Glomerular visceral epithelial cell (primary cell): ENCODE measurements around the gene SOWAHA.

Experiments
- DNase-seq: peaks from one replicate; pipeline ENCODE4 v3.0.0-alpha.2; 2016; ENCODE audit errors: extremely low spot score

Gene SOWAHA

DNA sequence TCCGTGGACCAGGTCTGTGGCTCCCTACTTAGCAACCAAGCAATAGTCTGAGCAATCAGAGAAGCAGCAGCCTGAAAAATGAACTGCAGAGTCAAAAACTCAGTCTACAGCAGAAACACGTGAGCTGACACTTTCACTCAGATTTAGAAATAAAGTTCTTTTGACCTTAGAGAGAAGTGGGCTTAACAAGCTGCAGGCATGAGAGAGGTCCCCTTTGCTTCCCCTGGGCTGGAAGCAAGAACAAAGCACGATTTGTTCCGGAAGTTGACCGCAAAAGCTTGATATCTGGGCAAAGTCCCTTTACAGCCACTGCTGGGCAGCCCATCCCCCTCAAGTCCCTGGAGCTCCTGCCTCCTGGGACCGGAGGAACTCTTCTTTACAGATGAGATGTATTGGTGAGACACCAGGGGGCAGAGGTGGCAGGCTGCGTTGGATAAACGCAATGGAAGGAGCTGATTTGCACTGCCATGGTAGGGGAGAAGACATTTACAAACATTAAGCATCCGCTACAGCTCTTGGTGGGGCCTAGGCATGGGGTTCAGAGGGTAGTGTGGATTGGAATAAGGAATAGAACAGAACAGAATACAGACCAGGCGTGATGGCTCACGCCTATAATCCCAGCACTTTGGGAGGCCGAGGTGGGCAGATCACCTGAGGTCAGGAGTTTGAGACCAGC lies 5.8 kb upstream of the SOWAHA start:
- DNase-seq: peak; percentile 26

DNA sequence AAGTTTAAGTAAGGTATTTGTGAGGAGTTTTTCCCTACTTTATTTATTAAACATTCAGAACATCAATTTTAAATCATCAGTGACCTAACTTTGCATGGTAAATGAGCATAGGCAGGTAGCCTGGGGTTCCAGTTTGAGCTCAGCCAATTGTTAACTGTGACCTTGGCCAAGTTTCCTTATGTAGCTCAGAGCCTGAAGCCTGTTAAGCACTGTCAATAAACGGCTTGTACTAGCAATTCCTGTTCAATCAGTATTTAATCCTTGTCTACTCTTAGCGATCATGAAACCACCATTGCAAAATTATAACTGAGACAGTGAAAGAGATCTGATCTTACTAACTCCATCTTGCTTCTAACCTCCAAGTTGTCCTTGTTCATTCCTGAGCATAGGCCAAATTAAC lies 4.7 kb upstream of the SOWAHA start:
- no peak for DNase-seq

DNA sequence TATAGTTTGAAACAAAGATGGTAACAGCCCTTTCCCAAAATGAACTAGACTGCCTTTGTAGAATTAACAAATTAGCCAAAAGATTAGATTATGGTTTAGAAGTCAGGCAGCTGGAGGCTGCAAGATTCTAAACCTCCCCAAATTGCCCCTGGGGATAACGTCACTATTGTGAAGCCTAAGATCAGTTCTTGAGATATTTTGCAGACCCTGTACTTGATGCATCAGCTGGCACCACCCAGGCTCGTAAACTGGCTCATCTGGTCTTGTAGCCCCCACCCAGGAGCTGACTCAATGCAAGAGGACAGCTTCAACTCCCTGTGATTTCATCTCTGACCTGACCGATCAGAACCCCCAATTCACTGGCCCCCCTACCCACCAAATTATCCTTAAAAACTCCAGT lies 4.2 kb upstream of the SOWAHA start:
- DNase-seq: no peak

DNA sequence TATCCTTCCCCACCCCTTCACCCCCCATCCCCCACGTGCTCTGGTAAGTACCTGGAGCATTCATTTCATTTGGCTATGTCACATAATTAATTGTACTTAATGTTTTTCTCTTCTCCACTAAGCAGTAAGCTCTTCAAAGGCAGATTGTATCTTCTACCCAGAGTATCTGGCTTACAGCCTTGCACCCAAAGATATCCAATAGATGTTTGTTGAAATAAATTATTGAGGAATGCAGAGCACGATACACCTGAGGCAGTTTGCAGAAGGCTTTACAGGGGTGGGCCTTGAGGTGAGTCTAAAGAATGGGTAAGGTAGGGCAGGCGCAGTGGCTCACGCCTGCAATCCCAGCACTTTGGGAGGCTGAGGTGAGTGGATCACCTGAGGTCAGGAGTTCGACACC lies 2.5 kb upstream of the SOWAHA start:
- DNase-seq: no peak

DNA sequence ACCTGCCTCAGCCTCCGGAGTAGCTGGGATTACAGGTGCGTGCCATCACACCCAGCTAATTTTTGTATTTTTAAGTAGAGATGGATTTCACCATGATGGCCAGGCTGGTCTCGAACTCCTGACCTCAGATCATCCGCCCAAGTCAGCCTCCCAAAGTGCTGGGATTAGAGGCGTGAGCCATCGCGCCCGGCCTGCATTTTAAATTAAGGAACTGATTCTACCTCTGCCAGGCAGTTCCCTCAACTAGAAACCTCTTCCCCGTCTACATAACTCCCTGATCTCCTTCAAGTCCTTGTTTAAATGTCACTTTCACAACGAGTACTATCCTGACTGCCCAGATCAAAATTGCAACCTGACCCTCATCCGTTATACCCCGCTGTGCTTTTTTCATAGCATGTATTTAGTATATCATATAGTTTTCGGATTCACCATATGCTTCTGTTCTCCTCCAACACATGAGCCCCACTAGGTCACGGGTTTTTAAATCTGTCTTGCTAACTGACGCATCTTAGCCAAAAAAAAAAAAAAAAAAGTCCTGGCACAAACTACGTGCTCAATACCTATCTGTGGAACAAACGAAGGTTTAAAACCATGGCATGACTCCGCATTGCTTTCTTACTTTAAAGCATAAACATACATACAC lies 858 bp upstream of the SOWAHA start:
- no peak for DNase-seq

DNA sequence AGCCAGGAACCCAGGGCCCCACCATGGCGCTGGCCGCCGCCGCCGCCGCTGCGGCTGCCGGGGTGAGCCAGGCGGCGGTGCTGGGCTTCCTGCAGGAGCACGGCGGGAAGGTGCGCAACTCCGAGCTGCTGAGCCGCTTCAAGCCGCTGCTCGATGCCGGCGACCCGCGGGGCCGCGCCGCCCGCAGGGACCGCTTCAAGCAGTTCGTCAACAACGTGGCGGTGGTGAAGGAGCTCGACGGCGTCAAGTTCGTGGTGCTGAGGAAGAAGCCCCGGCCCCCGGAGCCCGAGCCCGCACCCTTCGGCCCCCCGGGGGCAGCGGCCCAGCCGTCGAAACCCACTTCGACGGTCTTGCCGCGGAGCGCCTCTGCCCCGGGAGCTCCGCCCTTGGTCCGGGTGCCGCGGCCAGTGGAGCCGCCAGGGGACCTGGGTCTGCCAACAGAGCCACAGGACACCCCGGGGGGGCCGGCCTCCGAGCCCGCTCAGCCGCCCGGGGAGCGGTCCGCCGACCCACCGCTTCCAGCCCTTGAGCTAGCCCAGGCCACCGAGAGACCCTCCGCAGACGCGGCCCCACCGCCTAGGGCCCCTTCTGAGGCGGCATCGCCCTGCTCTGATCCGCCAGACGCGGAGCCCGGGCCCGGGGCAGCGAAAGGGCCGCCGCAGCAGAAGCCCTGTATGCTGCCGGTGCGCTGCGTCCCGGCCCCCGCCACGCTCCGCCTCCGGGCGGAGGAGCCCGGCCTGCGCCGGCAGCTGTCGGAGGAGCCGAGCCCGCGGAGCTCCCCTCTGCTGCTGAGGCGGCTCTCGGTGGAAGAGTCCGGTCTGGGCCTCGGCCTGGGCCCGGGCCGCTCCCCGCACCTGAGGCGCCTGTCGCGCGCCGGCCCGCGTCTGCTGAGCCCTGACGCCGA lies 749 bp downstream of the SOWAHA start:
- peak; percentile 46 for DNase-seq

DNA sequence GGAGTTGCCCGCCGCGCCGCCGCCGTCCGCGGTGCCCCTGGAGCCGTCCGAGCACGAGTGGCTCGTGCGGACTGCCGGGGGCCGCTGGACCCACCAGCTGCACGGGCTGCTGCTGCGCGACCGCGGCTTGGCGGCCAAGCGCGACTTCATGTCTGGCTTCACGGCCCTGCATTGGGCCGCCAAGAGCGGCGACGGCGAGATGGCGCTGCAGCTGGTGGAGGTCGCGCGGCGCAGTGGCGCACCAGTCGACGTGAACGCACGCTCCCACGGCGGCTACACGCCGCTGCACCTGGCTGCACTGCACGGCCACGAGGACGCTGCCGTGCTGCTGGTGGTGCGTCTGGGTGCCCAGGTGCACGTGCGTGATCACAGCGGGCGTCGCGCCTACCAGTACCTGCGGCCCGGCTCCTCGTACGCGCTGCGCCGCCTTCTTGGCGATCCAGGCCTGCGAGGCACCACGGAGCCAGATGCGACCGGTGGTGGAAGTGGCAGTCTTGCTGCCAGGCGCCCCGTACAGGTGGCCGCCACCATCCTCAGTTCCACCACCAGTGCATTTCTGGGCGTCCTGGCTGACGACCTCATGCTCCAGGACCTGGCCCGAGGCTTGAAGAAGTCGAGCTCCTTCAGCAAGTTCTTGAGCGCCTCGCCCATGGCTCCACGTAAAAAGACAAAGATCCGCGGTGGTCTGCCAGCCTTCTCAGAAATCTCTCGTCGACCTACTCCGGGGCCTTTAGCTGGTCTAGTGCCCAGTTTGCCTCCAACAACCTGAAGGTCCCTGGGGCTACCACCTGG lies 1.6 kb downstream of the SOWAHA start:
- no peak for DNase-seq

DNA sequence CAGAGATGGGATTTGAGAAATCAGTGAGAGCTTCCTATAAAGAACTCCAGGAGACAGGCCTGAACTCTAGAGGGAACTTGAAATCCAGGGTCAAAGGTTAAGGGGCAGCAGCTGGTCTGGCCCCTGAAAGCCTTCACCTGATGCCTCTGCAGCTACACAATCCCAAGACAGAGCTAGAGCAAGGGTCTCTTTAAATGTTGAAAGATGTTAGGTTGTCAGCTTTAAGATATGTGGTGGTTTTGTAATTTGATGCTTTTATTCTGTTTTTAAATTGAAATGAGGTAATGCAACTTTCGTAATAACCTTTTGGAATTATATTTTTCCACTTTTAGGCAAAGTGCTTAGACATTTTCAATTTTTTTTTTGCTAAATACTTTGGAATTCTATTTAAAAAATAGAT lies 2.4 kb downstream of the SOWAHA start:
- DNase-seq: no peak

DNA sequence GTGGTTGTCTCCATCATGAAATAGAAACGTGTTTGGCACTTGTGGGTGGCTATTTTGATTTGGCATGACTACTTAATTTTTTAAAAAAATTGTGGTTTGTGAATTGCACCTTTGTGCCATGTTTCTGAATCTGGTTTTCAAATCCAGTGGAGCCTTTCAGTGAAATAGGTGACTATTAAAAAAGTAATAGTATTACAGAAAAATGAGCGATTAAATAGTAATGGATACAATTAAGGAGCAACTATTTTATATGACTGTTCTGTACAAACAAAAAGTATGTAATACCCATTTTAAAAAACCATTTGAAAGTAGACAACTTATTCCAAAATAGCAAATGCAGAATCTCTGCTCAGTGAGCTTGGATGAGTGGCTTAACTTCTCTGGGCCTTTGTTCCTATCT lies 3.0 kb downstream of the SOWAHA start:
- DNase-seq: no peak

DNA sequence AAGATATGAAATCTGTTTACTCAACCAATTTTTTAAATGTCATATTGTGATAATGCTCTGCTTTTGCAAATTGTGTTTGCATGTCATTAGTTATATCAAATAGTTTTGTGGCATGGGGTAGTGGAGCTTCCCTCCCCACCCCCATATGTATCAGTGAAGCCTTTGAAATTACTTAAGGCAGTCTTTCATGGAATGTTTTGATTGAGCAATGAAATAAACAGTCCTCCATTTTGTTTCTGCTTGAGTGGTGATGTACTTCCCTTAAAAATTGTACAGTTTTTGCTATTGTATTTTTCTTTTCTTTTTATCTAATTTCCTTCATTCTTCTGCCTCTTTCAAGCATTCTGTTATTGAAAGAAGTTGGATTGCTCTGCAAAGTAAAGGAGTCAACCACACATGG lies 3.5 kb downstream of the SOWAHA start:
- DNase-seq: no peak

DNA sequence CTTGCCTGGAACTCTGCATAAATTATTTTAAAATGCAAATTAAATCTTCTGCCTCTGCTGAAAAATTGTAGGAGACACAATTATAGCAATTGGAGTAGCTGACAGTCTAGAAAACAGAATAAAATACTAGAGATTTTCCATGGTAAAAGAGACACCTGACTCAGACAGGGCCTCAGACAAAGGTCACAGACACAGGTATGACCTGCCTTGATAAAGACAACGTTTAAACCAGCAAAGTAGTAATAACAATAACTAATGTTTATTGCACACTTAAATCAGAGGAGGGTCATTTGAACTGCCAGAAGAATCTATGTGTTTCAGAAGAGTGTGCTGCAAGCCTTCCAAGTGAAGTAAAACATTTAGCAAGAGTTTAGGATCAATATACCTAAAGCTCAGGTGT lies 3.9 kb downstream of the SOWAHA start:
- no peak for DNase-seq

DNA sequence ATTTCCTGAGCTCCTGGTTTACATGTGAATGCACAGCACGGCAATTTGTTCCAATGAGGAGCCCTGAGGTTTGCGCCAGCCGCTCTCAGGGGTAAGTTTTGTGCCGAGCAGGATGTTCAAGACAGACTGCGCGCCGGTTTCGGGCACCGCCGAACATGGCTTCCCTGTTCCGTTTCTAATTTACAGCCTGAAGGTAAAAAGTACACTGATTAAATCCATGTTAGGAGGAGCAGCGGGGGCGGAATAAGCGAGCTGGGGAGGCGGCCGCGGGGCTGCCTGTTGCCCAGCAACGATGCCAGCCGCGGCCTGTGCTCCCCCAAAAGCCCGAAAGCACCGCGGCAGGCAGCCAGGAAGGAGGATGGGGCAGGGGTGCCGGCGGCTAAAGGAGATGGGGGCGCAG lies 6.4 kb downstream of the SOWAHA start:
- DNase-seq: no peak

DNA sequence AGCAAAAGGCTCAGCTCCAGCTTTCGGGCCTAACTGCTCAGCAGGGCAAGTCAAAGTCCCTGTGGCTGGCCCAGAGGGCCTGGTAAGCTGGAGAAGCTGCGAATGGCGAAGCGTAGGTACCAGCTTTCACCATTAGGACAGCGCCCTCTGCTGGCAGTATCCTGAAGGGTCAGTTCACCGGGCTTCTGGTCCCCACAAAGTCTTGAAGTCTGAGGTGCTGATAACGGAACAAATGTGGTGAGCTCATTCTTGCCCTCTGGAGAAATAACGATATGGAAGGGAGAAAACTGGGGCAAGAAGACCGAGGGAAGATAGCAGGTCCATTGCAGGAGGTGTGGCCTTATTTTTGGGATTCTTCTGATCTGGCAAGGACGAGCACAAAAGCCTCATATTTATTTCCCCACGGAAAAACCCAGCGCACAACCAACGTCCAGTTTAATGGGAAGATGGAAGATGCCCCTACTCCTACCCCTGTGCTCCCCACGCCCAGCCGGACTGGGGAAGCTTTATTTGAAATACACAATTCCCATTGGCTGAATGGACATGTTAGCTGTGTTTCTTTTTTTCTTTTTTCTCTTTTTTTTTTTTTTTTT lies 7.2 kb downstream of the SOWAHA start:
- peak; percentile 91 for DNase-seq

DNA sequence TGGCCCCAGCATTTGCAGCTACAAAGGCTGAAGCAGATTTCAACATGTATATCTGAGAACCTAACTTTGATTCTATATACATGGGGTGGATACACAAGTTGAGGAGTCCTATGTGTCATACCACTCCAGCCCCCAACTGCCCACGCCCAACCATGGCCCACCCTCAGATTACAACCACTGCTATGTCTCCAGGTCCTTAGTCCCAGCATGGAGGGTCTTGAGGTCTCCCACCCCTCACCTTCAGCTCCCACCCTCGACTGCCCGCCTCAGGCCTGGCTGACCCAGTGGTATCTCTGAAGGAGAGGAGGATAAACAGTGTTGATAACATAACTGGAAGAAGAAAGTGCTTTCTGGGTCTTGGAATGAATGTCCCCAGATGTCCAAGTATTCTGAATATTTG lies 8.2 kb downstream of the SOWAHA start:
- DNase-seq: no peak

DNA sequence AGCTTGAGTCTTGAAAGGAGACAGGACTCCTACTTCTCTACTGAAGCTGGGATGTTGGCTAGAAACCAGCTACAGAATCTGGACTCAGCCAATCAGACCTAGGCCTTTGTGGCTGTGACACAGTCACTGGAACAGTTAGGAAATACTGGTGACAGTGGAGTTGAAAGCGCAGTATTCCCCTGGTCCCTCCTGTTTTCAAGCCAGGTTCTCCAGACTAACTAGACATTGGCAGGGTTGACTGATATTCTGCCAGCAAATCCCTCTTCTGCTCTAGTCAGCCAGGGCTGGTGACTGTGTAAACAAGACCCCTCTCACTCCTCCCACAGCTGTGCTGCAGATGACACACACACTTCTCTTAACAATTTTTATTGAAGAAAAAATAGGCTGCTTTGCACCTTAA lies 8.7 kb downstream of the SOWAHA start:
- DNase-seq: no peak

DNA sequence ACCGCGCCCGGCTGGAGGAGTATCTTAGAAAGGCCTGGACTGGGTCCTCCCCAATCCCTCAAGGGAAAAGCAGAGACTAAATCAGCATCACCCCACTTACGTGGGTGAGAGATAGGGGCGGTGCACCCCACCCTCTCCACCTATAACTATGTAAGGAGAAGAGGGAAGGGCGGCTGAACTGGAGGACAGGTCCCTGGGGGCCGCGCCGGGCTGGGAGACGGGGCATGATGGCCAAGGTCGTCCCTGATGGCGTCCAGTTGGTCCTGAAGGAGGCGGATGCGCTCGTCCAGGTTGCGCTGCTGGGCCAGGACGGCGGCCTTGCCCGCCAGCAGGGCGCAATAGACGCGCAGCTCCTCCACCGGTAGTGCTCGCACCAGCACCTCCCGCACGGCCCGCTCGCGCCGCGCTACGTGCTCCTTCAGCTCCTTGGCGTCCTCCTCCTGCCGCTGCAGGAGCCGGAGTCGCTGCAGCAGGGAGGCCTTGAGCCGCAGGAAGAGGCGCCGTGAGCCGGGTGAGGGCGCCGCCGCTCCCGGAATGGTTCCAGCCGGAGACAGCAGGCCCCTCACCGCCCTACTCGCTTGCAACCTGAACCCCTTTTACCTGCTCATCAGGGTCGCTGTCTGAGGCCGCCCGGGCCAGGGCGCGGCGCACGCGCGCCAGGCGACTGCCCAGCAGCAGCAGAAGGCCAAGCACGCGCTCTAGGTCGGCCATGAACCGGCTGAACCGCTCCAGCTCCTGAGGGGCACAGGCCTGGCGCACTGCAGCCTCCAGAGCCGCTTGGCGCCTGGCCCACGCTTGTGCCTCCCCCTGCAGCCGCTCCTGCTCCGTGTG lies 9.8 kb downstream of the SOWAHA start:
- no peak for DNase-seq

DNA sequence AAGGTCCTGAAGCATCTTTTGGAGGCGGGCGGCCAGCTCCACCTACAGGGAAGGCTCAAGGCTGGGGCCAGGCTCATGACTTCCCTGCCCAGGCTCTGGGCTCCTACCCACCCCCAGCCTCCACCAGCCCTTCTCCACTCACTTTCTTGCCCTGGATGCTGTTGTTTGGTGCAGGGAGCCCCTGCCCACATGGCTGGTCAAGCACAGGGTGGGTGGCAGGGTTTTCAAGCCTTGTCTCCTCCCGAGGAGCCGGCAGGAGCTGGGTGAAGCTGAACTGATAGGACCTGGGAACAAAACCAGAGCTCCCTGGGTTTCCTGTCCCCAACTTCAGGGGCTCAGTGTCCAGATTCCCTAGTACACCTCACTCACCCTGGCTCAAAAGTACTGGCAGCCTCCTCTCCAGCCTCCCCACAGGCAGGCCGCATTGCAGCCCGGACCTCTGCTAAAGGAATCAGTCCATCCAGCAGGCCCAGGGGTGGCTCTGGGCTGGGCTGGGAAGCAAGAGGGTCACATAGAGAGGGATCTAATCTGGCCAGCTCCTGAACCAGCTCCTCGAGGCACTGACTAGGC lies 10.5 kb downstream of the SOWAHA start:
- DNase-seq: no peak

DNA sequence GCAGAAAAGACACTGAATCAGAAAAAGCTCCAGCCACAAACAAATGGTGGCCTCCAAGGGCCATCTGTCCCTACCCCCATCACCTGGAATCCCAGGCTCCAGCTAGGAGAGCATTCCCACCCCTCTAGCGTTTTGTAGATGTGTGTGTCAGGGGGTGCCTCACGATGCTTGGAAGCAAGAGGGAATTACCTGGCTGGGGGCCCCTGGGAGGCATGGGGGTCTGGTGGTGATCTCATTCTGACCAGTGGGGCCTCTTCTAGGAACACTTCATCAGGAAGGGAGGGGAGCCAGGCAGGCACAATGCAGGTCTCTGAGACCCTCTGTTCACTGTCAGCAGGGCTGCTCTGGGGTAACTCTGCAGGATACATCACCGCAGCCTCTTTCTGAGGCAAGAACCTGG lies 11.3 kb downstream of the SOWAHA start:
- DNase-seq: no peak

DNA sequence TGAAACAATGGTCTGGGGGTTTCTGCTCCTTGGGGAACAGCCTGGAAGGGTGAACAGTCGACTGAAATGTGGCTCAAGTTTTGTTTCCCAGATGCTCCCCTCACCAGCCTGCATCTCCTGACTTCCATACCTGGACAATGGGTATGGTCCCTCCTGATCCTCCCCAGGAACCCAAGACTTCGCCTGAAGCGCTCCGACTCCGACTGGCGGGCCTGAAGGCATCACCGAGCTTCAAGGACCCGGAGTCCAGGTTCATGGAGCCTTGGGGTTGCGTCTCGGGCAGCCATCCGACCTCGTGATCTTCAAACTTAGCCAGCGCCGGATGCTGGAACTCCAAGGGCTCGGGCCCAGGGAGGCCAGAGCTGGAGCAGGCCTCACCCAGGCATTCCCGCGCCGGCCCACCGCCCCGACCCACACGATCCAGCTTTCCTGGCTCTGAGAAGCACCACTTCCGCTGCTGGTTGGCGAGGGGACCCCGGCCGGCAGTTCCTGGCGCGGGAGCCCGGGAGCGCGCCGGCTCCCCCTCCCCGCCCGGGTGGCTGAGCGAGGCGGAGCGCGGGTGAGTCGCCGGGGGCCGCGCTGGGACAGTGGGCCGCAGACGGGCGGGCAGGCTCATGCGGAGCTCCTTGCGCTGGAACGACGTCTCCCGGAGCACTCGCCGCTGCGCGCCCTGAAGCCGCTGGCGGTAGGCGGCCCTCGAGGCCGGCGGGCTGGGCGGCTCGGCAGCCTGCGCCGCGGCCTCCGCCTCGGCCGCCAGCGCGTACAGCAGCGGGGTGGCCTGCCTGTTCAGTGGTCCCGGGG lies 12.1 kb downstream of the SOWAHA start:
- no peak for DNase-seq
